ENCODE measurements around the gene TNS4.

TNS4 gene

GRCh38 chr17:40470932-40471828, 30.2 kb downstream of the TNS4 start:
- FAIRE-seq: no peak

GRCh38 chr17:40469805-40470675, 31.4 kb downstream of the TNS4 start:
- FAIRE-seq: no peak

- FAIRE-seq: no peak
Observed at GRCh38 chr17:40468560-40468959, 32.9 kb downstream of the TNS4 start.

GRCh38 chr17:40467281-40467867, 34.0 kb downstream of the TNS4 start:
- FAIRE-seq: no peak

- FAIRE-seq: no peak
Observed at GRCh38 chr17:40466298-40466971, 35.0 kb downstream of the TNS4 start.

GRCh38 chr17:40464392-40464855, 37.0 kb downstream of the TNS4 start:
- no peak for FAIRE-seq

GRCh38 chr17:40463122-40463550, 38.3 kb downstream of the TNS4 start:
- FAIRE-seq: no peak

- FAIRE-seq: no peak
Observed at GRCh38 chr17:40462343-40463121, 38.9 kb downstream of the TNS4 start.

- no peak for FAIRE-seq
Observed at GRCh38 chr17:40461732-40462342, 39.6 kb downstream of the TNS4 start.

- FAIRE-seq: no peak
Observed at GRCh38 chr17:40460968-40461731, 40.3 kb downstream of the TNS4 start.

GRCh38 chr17:40460604-40460967, 40.8 kb downstream of the TNS4 start:
- no peak for FAIRE-seq

GRCh38 chr17:40459636-40460603, 41.5 kb downstream of the TNS4 start:
- FAIRE-seq: no peak

- FAIRE-seq: no peak
Observed at GRCh38 chr17:40458851-40459482, 42.5 kb downstream of the TNS4 start.

- no peak for FAIRE-seq
Observed at GRCh38 chr17:40457964-40458791, 43.2 kb downstream of the TNS4 start.

- FAIRE-seq: no peak
Observed at GRCh38 chr17:40457369-40457768, 44.1 kb downstream of the TNS4 start.

- no peak for FAIRE-seq
Observed at GRCh38 chr17:40456396-40456951, 44.9 kb downstream of the TNS4 start.

GRCh38 chr17:40454613-40454995, 46.8 kb downstream of the TNS4 start:
- FAIRE-seq: no peak

Measured in TTC549 (cell line).